HEK293T (cell line): ENCODE measurements around the gene BFSP1.

ENCODE experiments used
- BHLHE40 ChIP-seq: fragments of 450-650 bp; IDR thresholded peaks from 2 replicates; pipeline ENCODE4 v1.6.1; 2016; ENCODE audit warnings: mild to moderate bottlenecking, moderate library complexity, borderline replicate concordance
- SP1 ChIP-seq: fragments of 450-650 bp; IDR thresholded peaks from 2 replicates; pipeline ENCODE4 v1.6.1; 2017

- TF ChIP-seq SP1, result no peak
- no peak for TF ChIP-seq BHLHE40
Observed at GRCh38 chr20:17536944-17537444, 5.8 kb upstream of the BFSP1 start.
